Measurements from ENCODE around the gene CEBPZ.

The CEBPZ gene

GRCh38 chr2:37154785-37155184 lies 76.6 kb downstream of the CEBPZ start:
- Histone ChIP-seq H3K4me1 (ENCODE audit: insufficient read depth, low read length, poor library complexity, severe bottlenecking) (peaks cover 43% of the 10 kb centered on the region), H3K79me2 (ENCODE audit: insufficient read depth, low read length) (peaks cover 66% of the 10 kb centered on the region)

DNA sequence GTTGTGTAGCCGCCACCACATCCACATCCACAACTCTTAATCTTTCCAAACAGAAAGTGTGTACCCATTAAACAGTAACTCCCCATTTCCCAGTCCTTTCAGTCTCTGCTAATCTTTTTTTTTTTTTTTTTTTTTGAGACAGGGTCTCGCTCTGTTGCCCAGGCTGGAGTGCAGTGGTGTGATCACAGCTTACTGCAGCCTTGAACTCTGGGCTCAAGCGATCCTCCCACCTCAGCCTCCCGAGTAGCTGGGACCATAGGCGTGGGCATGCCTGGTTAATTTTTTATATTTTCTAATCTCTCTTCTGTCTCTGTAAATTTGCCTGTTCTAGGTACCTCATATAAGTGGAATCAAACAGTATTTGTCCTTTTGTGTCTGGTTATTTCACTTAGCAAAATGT lies 78.2 kb downstream of the CEBPZ start:
- H4K20me1 ChIP-seq (ENCODE audit: insufficient read depth, low read length, poor library complexity, severe bottlenecking), result peaks cover 24% of the 10 kb centered on the region
- no peak overlapping the region for H3K4me2 ChIP-seq (ENCODE audit: low read depth, low read length, poor library complexity, severe bottlenecking)
- H3K9ac ChIP-seq (ENCODE audit: low read depth, low read length, poor library complexity, severe bottlenecking), result no peak overlapping the region
- H3K9me2 ChIP-seq (replicated peaks; ENCODE audit: low read depth, low read length), result no peaks in the 10 kb centered on the region
- peaks cover 7% of the 10 kb centered on the region; the same call in 1 of the 2 replicates for H3K36me3 ChIP-seq (ENCODE audit: insufficient read depth, low read length)
- peaks cover 66% of the 10 kb centered on the region for H3K79me2 ChIP-seq (ENCODE audit: insufficient read depth, low read length)
- no peaks in the 10 kb centered on the region for H3K9me3 ChIP-seq (ENCODE audit: insufficient read depth, low read depth, low read length)
- no peaks in the 10 kb centered on the region for H3K27me3 ChIP-seq (ENCODE audit: insufficient read depth, low read length, poor library complexity, severe bottlenecking)
- no peak overlapping the region for H3K4me3 ChIP-seq (ENCODE audit: low read length, poor library complexity, severe bottlenecking)
- no peaks in the 10 kb centered on the region for H3F3A ChIP-seq (ENCODE audit: low read depth)
- no peak overlapping the region for H2AFZ ChIP-seq (ENCODE audit: low read length)
- peaks cover 46% of the 10 kb centered on the region for H3K4me1 ChIP-seq (ENCODE audit: insufficient read depth, low read length, poor library complexity, severe bottlenecking)
- no peak for TF ChIP-seq EZH2phosphoT487 (IDR thresholded peaks at IDR 0.05; ENCODE audit: borderline replicate concordance)
- TF ChIP-seq, protein P1, sequence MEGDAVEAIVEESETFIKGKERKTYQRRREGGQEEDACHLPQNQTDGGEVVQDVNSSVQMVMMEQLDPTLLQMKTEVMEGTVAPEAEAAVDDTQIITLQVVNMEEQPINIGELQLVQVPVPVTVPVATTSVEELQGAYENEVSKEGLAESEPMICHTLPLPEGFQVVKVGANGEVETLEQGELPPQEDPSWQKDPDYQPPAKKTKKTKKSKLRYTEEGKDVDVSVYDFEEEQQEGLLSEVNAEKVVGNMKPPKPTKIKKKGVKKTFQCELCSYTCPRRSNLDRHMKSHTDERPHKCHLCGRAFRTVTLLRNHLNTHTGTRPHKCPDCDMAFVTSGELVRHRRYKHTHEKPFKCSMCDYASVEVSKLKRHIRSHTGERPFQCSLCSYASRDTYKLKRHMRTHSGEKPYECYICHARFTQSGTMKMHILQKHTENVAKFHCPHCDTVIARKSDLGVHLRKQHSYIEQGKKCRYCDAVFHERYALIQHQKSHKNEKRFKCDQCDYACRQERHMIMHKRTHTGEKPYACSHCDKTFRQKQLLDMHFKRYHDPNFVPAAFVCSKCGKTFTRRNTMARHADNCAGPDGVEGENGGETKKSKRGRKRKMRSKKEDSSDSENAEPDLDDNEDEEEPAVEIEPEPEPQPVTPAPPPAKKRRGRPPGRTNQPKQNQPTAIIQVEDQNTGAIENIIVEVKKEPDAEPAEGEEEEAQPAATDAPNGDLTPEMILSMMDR (conservative IDR thresholded peaks at IDR 0.05; ENCODE audit: low read length), result no peak

More at GRCh38 chr2:37154785-37155184, 76.6 kb downstream of the CEBPZ start:
- H3K36me3 ChIP-seq (ENCODE audit: insufficient read depth, low read length), result 0 out of 2 replicates have a peak, but pooled peaks cover 3% of the 10 kb centered on the region
- no peaks in the 10 kb centered on the region for H3F3A ChIP-seq (ENCODE audit: low read depth)
- no peaks in the 10 kb centered on the region for H3K9me3 ChIP-seq (ENCODE audit: insufficient read depth, low read depth, low read length)
- H3K9ac ChIP-seq (ENCODE audit: low read depth, low read length, poor library complexity, severe bottlenecking), result peak overlapping the region; percentile 96
- TF ChIP-seq, protein P1 (conservative IDR thresholded peaks at IDR 0.05; ENCODE audit: low read length), result no peak
- no peak for TF ChIP-seq EZH2phosphoT487 (IDR thresholded peaks at IDR 0.05; ENCODE audit: borderline replicate concordance)
- H3K9me2 ChIP-seq (replicated peaks; ENCODE audit: low read depth, low read length), result no peaks in the 10 kb centered on the region
- peaks cover 24% of the 10 kb centered on the region for H4K20me1 ChIP-seq (ENCODE audit: insufficient read depth, low read length, poor library complexity, severe bottlenecking)
- H3K4me2 ChIP-seq (ENCODE audit: low read depth, low read length, poor library complexity, severe bottlenecking), result peak overlapping the region; percentile 99
- H2AFZ ChIP-seq (ENCODE audit: low read length), result no peak overlapping the region
- peak overlapping the region; percentile 86 for H3K4me3 ChIP-seq (ENCODE audit: low read length, poor library complexity, severe bottlenecking)
- no peaks in the 10 kb centered on the region for H3K27me3 ChIP-seq (ENCODE audit: insufficient read depth, low read length, poor library complexity, severe bottlenecking)
